GM12873 (cell line): Measurements from ENCODE around the gene MRGPRE.

Experiments
- CTCF ChIP-seq: IDR thresholded peaks from 2 replicates; pipeline ENCODE4 v1.5.1; 2012; ENCODE audit warnings: low read depth, mild to moderate bottlenecking, moderate library complexity, low read length, control low read depth; ENCODE audit not compliant: insufficient read depth; ENCODE audit errors: missing control alignments

MRGPRE gene

GRCh38 chr11:3196161-3197043 lies 35.8 kb downstream of the MRGPRE start:
- TF ChIP-seq CTCF = no peak

- no peak for TF ChIP-seq CTCF
Measured at GRCh38 chr11:3195251-3196160, 36.7 kb downstream of the MRGPRE start.

GRCh38 chr11:3194016-3194816 lies 38.0 kb downstream of the MRGPRE start:
- no peak for TF ChIP-seq CTCF

- TF ChIP-seq CTCF = no peak
Measured at GRCh38 chr11:3193373-3194015, 38.7 kb downstream of the MRGPRE start.

GRCh38 chr11:3192511-3193372 lies 39.5 kb downstream of the MRGPRE start:
- TF ChIP-seq CTCF = no peak

- TF ChIP-seq CTCF = no peak
Measured at GRCh38 chr11:3191586-3192324, 40.5 kb downstream of the MRGPRE start.
